Stimulated activated CD8-positive, alpha-beta memory T cell treated with anti-CD3 and anti-CD28 coated beads, Interleukin-12 subunit alpha, Interleukin-12 subunit beta, amount 100 ng/mL, for 24 hours (primary cell): ENCODE measurements around the gene NPL.
A peak's percentile ranks its signal among the peaks of the same experiment; 100 is the strongest.

ENCODE experiments used
- DNase-seq: peaks from one replicate; pipeline ENCODE4 v3.0.0-alpha.2; 2020; ENCODE audit errors: extremely low read depth

Gene NPL

GRCh38 chr1:182816863-182817262, 27.3 kb downstream of the NPL start:
- no peak for DNase-seq

DNA sequence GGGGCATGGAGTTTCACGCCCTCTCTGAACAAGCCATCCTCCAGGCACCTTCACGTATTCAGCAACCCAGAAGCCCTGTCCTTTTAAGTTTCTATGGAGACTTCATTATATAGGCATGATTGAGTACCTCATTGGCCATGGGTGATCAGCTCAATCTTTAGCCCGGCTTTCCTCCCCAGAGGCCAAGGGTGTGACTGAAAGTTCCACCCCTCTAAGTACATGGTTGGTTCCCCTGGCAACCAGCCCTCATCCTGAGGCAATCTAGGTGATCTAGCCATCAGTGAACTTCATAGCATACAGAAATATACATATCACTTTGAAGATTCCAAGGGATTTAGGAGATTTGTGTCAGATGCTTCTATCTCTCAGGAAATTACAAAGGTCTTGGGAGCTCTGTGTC, 28.2 kb downstream of the NPL start:
- no peak for DNase-seq

- DNase-seq, result no peak
These were observed 33.6 kb downstream of the NPL start for GRCh38 chr1:182823220-182823619.

- no peak for DNase-seq
These were observed 37.3 kb downstream of the NPL start for GRCh38 chr1:182826892-182827291.

- no peak for DNase-seq
These were observed 39.8 kb downstream of the NPL start for GRCh38 chr1:182829285-182829932.

GRCh38 chr1:182833271-182833670, 43.7 kb downstream of the NPL start:
- DNase-seq, result no peak

DNA sequence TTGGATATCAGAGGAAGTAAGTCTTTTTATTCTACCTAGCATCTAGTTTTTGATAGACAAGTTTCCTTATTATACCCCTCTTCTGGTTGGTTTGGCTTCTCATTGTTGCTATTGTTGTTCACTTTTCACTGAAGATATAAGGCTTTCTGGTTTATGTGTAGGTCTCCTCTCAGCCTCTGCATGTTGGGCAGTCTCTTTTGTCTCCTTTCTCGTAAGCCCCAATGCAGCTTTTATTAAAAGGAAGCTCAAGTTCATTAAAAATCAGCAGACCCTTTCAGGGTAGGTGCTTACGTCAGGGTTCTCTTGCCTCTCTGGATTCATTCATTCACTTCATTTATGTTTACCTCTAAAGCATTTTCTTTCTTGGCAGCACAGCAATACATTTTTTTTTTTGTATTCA, 44.8 kb downstream of the NPL start:
- DNase-seq, result no peak

DNA sequence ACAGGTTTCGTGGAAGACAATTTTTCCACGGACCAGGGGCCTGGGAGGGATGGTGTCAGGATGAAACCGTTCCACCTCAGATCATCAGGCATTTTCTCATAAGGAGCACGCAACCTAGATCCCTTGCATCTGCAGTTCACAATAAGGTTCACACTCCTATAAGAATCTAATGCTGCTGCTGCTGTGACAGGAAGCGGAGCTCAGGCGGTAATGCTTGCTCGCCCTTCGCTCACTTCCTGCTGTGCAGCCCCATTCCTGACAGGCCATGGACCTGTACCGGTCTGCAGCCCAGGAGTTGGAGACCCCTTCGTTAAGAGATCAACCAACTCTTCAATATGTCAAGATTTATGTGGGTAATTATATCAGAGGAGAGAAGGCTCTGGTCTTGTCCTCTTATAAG, 46.2 kb downstream of the NPL start:
- DNase-seq, result no peak

DNA sequence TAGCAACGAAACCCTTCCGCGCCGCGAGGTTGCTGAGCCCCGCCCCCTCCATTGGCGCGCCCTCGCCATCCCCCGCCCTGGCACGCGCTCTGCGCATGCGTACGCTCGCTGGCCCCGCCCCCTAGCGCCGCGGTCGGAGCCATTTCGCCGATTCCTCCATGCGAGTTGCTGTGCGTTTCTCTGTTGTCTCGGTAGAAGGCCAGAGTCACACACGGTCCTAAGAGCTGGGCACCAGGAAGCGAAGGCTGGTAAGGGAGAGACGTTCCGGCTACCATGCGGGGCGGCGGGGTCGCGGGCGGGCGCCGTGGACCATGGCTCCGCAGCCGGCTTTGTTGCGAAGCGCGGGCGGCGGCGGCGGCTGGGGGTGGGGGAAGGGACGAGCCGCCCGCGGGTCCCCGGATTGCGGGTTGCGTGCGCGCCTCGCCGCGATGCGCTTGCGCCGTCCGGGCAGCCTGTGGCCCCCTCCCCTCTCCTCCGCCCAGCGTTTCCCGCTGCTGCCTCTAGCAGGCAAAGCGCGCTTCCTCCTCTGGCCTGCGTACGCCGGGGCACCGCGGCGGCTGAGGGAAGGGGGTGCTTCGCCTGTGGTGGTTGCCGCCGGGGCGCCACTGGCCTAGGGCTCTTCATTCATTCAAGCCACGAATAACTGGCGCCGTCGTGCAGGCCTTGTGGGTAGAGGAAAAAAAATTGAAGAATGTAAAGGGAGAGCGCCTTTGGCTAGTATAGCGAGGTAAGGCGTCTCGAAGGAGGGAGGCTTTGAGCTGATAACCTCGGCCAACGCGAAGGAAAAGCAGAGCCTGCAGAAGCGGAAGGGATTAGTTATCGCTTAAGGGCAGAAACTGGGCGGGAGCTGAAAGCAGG, 49.9 kb downstream of the NPL start, which contains the start of gene DHX9:
Gene DHX9, plus strand, starts transcription at position 139 of the 858 bp plus-strand sequence. CDS start 3,220 bp downstream, outside the sequence.
- DNase-seq, result peak; percentile 83

DNA sequence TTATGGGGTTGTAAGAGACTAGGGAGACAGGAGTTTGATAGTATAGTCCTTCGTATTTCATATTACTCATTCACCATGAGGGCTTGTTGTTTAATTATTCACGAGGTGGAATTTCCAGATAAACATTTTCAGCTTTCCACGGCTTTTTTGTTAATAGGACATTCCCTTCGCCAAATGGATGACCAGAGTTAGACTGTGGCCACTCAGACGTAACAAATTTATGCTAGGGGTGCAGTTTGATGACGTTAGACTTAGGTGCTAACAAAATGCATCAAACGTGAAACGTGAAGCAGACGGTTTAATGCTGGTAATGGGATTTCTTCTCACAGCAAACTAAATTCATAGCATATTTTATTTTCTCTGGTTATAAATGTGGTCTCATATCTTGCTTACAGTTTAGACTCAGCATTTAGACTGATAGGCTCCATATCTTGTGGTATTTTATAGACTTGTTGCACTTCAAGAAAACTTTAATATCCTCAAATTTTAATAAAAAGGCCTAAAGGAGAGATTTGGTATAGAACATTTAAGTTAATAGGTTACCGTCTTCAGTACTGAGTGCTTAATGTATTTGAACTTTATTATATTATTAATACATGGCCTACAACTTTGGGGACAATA, 51.9 kb downstream of the NPL start:
- DNase-seq, result no peak

DNA sequence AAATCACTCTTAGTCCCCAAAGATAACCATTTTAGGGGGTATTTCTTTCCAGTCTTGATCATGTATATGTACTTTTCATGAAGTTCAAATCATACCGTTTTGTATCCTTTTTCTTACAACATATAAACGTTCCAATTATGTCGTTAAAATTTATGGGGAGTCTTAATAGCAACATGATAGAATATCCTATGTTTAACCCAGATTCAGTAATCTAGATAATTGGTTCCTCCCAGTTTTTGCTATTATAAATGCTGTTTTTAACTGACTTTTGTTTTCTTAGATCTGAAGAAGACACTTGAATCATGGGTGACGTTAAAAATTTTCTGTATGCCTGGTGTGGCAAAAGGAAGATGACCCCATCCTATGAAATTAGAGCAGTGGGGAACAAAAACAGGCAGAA, 52.7 kb downstream of the NPL start:
- no peak for DNase-seq

- DNase-seq, result no peak
These were observed 55.8 kb downstream of the NPL start for GRCh38 chr1:182845379-182845778.

- no peak for DNase-seq
These were observed 56.3 kb downstream of the NPL start for GRCh38 chr1:182845894-182846293.

GRCh38 chr1:182847105-182847504, 57.5 kb downstream of the NPL start:
- DNase-seq, result no peak

DNA sequence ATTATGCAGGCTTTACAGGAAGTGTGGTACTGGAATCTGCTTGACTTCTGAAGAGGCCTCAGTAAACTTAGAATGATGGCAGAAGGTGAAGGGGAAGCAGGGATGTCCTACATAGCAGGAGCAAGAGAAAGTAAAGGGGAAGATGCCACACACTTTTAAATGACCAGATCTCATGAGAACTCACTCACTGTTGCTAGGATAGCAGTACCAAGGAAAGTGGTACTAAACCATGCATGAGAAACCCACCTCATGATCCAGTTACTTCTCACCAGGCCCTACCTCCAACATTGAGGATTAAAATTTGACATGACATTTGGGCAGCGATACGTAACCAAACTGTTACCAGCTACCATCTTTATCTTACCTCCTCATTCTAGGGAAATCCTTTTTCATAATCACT, 59.2 kb downstream of the NPL start:
- no peak for DNase-seq

- DNase-seq, result no peak
These were observed 60.7 kb downstream of the NPL start for GRCh38 chr1:182850319-182850718.

- no peak for DNase-seq
These were observed 62.3 kb downstream of the NPL start for GRCh38 chr1:182851825-182852224.

DNA sequence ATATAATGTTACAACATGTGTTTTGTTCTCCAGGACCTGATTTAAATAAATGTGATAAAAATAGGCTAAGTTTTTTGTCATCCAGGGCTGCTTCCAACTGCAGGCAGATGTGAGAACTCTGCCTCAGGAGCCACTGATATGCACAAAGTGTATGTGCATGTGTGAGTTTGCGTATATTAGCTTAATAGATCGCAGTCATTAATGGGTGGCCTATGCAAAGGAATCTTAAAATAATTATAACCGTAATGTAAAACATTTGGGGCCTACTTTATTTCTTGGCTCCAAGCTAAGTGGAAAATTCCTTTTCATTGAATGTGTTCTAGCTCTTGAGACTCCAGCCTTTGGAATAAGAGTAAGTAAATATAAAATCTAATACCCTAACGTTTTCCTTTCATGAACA, 66.3 kb downstream of the NPL start:
- no peak for DNase-seq

DNA sequence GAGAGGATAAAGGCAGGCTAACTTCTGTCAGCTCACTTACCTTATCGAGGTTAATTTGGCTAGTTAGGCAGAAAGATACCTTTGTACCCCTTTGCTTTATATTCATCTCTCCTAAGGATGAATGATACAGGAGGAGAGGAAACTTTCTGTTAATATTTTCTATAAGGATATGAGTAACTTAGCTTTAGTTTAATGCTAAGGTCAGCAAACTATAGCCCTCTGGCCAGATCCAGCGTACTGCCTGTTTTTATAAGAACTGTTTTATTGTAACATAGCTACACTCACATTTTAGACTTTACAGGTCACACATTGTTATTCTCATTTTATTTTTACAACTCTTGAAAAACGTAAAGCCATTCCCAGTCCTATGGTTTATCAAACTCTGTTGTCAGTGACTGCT, 67.6 kb downstream of the NPL start:
- no peak for DNase-seq

DNA sequence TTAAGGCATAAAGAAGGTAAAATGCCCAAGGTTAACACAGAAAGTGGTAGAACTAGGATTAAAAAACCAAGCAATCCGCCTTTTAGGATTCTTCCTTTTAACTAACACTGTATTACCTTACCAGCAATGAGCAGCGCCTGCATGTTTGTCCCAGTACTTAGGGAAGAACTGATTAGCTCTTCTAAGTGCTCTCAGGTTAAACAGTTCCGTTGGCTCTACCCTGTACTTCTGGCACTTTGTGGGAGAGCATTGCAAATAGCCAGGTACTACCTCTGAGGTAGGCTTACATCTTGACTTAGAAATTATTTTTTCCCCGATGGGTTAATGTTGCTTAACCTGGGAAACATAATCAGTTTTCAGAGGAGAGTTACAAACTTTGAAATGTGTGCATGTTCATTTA, 71.1 kb downstream of the NPL start:
- no peak for DNase-seq

- no peak for DNase-seq
These were observed 72.4 kb downstream of the NPL start for GRCh38 chr1:182861994-182862393.

DNA sequence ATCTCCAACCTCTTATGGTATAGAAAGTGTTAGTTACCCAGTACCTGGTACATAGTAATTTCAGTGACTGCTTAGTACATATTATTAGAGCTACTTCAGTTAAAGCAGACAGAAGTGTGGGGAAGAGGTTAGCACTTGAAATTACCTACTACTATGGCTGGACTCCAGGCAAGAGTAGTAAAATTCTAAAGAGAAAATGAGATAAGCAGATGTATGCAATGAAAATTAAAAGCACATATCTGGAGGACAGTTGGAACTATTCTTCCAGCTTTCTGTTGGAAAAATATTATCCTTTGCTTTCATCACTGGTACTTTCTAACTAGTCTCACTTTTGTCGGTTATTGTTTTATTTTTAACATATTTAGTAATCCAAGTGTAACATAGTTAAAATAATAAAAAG, 73.3 kb downstream of the NPL start:
- DNase-seq, result no peak

DNA sequence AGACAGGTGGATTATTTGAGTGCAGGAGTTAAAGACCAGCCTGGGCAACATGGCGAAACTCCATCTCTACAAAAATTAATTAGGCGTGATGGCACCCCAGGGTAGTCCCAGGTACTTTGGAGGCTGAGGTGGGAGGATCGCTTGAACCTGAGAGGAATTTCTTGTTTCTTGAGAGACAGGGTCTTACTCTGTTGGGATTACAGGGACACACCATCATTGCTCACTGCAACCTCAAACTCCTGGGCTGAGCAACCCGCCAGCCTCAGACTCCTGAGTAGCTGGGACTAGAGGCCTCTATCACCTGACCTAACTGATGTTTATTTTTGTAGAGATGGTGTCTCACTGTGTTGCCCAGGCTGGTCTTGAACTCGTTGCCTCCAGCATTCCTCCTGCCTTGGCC, 74.4 kb downstream of the NPL start:
- no peak for DNase-seq
